NCI-H82 (cell line): Measurements from ENCODE around the gene KDM5D.

Source experiments
- DNase-seq: peaks from one replicate; lab custom pipeline; 2025; lab: John Stamatoyannopoulos, UW

The KDM5D gene

GRCh38 chrY:19744381-19745378, at the start of gene KDM5D:
TSS of gene KDM5D (minus strand) at chrY:19744726. CDS start at chrY:19744534, 192 bp downstream.
- DNase-seq, result no peak

- DNase-seq, result no peak
Measured at GRCh38 chrY:19768375-19768774, 23.8 kb upstream of the KDM5D start.

GRCh38 chrY:19743331-19743730, 1.2 kb downstream of the KDM5D start:
- DNase-seq, result no peak

- no peak for DNase-seq
Measured at GRCh38 chrY:19742153-19742552, 2.4 kb downstream of the KDM5D start.

- DNase-seq, result no peak
Measured at GRCh38 chrY:19734425-19734824, 10.1 kb downstream of the KDM5D start.

GRCh38 chrY:19717950-19718349, 26.6 kb downstream of the KDM5D start:
- no peak for DNase-seq

GRCh38 chrY:19717146-19717545, 27.4 kb downstream of the KDM5D start:
- DNase-seq, result no peak

GRCh38 chrY:19715226-19715625, 29.3 kb downstream of the KDM5D start:
- DNase-seq, result no peak

GRCh38 chrY:19713430-19713829, 31.1 kb downstream of the KDM5D start:
- DNase-seq, result no peak

GRCh38 chrY:19706273-19706672, 38.3 kb downstream of the KDM5D start:
- no peak for DNase-seq

- DNase-seq, result no peak
Measured at GRCh38 chrY:19698495-19698894, 46.0 kb downstream of the KDM5D start.

GRCh38 chrY:19680821-19681220, 63.7 kb downstream of the KDM5D start:
- DNase-seq, result no peak
